ENCODE results near the gene ADGRB2.

The ADGRB2 gene

GRCh38 chr1:31782421-31783410 lies 18.6 kb upstream of the ADGRB2 start:
- DNase-seq (ENCODE audit: low spot score) = no peak

GRCh38 chr1:31781756-31782371 lies 17.7 kb upstream of the ADGRB2 start:
- DNase-seq (ENCODE audit: low spot score) = no peak

- no peak for DNase-seq (ENCODE audit: low spot score)
These were observed 17.1 kb upstream of the ADGRB2 start for GRCh38 chr1:31781138-31781755.

GRCh38 chr1:31780632-31781031 lies 16.5 kb upstream of the ADGRB2 start:
- no peak for DNase-seq (ENCODE audit: low spot score)

- no peak for DNase-seq (ENCODE audit: low spot score)
These were observed 15.5 kb upstream of the ADGRB2 start for GRCh38 chr1:31779687-31780086.

GRCh38 chr1:31778763-31779488 lies 14.8 kb upstream of the ADGRB2 start:
- no peak for DNase-seq (ENCODE audit: low spot score)

- DNase-seq (ENCODE audit: low spot score) = no peak
These were observed 12.4 kb upstream of the ADGRB2 start for GRCh38 chr1:31776516-31776915.

GRCh38 chr1:31776032-31776431 lies 11.9 kb upstream of the ADGRB2 start:
- no peak for DNase-seq (ENCODE audit: low spot score)

GRCh38 chr1:31775210-31775999 lies 11.3 kb upstream of the ADGRB2 start:
- DNase-seq (ENCODE audit: low spot score) = no peak

- no peak for DNase-seq (ENCODE audit: low spot score)
These were observed 10.4 kb upstream of the ADGRB2 start for GRCh38 chr1:31774495-31774894.

- no peak for DNase-seq (ENCODE audit: low spot score)
These were observed 9.7 kb upstream of the ADGRB2 start for GRCh38 chr1:31773861-31774260.

- DNase-seq (ENCODE audit: low spot score) = no peak
These were observed 8.6 kb upstream of the ADGRB2 start for GRCh38 chr1:31772669-31773248.

- peak; percentile 34 for DNase-seq (ENCODE audit: low spot score)
These were observed 7.9 kb upstream of the ADGRB2 start for GRCh38 chr1:31771891-31772668.

- DNase-seq (ENCODE audit: low spot score) = no peak
These were observed 5.7 kb upstream of the ADGRB2 start for GRCh38 chr1:31769720-31770390.

GRCh38 chr1:31768939-31769704 lies 5.0 kb upstream of the ADGRB2 start:
- no peak for DNase-seq (ENCODE audit: low spot score)

- no peak for DNase-seq (ENCODE audit: low spot score)
These were observed 4.3 kb upstream of the ADGRB2 start for GRCh38 chr1:31768407-31768907.

- no peak for DNase-seq (ENCODE audit: low spot score)
These were observed 3.1 kb upstream of the ADGRB2 start for GRCh38 chr1:31767225-31767624.

- no peak for DNase-seq (ENCODE audit: low spot score)
These were observed 1.4 kb upstream of the ADGRB2 start for GRCh38 chr1:31765516-31765915.

- DNase-seq (ENCODE audit: low spot score) = no peak
These were observed 914 bp upstream of the ADGRB2 start for GRCh38 chr1:31765041-31765467.
